Suprapubic skin (tissue), 4 donors: ENCODE measurements around the gene RPUSD4. TPM values are rescaled to one million over a fixed set of nuclear protein-coding genes. Genes with fewer than 3 reads are reported as not detected.
A peak's percentile ranks its signal among the peaks of the same experiment; 100 is the strongest.

Experiments used
- DNase-seq, 2 donors: peaks; one replicate each; pipeline ENCODE4 v3.0.0-alpha.2; 2019; ENCODE audit warnings: low spot score in 2 of 2
- H3K27ac ChIP-seq: fragments of 200-600 bp; sonication (generic); one replicate; pipeline ENCODE4 v1.5.1; 2019
- H3K27me3 ChIP-seq: fragments of 200-600 bp; sonication (generic); one replicate; pipeline ENCODE4 v1.5.1; 2019
- H3K36me3 ChIP-seq: fragments of 200-600 bp; sonication (generic); one replicate; pipeline ENCODE4 v1.5.1; 2019
- H3K4me1 ChIP-seq: fragments of 200-600 bp; sonication (generic); one replicate; pipeline ENCODE4 v1.5.1; 2019
- H3K4me3 ChIP-seq: fragments of 200-600 bp; sonication (generic); one replicate; pipeline ENCODE4 v1.5.1; 2019; ENCODE audit warnings: mild to moderate bottlenecking
- H3K9me3 ChIP-seq: fragments of 200-600 bp; sonication (generic); one replicate; pipeline ENCODE4 v1.5.1; 2019
- CTCF ChIP-seq, 2 donors: fragments of 200-600 bp in 1 of 2; fragments of 450-650 bp in 1 of 2; sonication (generic) in 1 of 2; IDR thresholded peaks; one replicate each; pipeline ENCODE4 v1.5.1; 2016 to 2019; ENCODE audit warnings: antibody characterized with exemption in 2 of 2, mild to moderate bottlenecking in 1 of 2, moderate library complexity in 1 of 2
- EP300 ChIP-seq: sonication (generic); formaldehyde crosslinking; IDR thresholded peaks from one replicate; pipeline ENCODE4 v1.6.1; 2017; ENCODE audit warnings: antibody characterized with exemption
- POLR2A ChIP-seq, 2 donors: fragments of 450-650 bp; IDR thresholded peaks; one replicate each; pipeline ENCODE4 v1.6.1; 2017; ENCODE audit warnings: antibody characterized with exemption in 2 of 2, mild to moderate bottlenecking in 2 of 2, moderate library complexity in 2 of 2
- POLR2AphosphoS5 ChIP-seq, 3 donors: sonication (generic); formaldehyde crosslinking; IDR thresholded peaks; one replicate each; pipeline ENCODE4 v1.6.1; 2017; ENCODE audit warnings: antibody characterized with exemption in 3 of 3
- WGBS: methylation state at CpG from one replicate; pipeline ENCODE4 v1.1.5; 2018; 5-methylcytosine and 5-hydroxymethylcytosine counted together
- total RNA-seq, 4 donors: library from RNA; depleted of rRNA; stranded (reverse); fragments of >200 nt; gene quantifications; one replicate each; pipeline ENCODE4 v1.1.0, GENCODE V29; 2016

RPUSD4 gene
- total RNA-seq, 4 donors from 2014 or later, result 25.1 to 34.9 (median 29.2) TPM

GRCh38 chr11:126155402-126156187, 55.9 kb downstream of the RPUSD4 start:
- H3K4me3 ChIP-seq, result no peak overlapping the region
- no peak overlapping the region for H3K27ac ChIP-seq
- WGBS, result 95% methylated on average over 28 of the region's 28 CpGs
- DNase-seq, result no peak
- no peaks in the 10 kb centered on the region for H3K27me3 ChIP-seq
- TF ChIP-seq POLR2A (IDR thresholded peaks at IDR 0.05), result no peak
- TF ChIP-seq CTCF (IDR thresholded peaks at IDR 0.05), result no peak
- TF ChIP-seq POLR2AphosphoS5 (IDR thresholded peaks at IDR 0.05), result no peak
- no peak for TF ChIP-seq EP300
- H3K36me3 ChIP-seq, result no peaks in the 10 kb centered on the region
- H3K4me1 ChIP-seq, result peaks cover 5% of the 10 kb centered on the region
- H3K9me3 ChIP-seq, result no peaks in the 10 kb centered on the region

- no peak for DNase-seq
- Histone ChIP-seq H3K9me3 (no peaks in the 10 kb centered on the region), H3K27ac (no peak overlapping the region), H3K36me3 (no peaks in the 10 kb centered on the region), H3K4me1 (peaks cover 5% of the 10 kb centered on the region), H3K4me3 (no peak overlapping the region), H3K27me3 (no peaks in the 10 kb centered on the region)
- TF ChIP-seq CTCF (IDR thresholded peaks at IDR 0.05) (no peak), EP300 (no peak), POLR2AphosphoS5 (IDR thresholded peaks at IDR 0.05) (no peak), POLR2A (IDR thresholded peaks at IDR 0.05) (no peak)
- 91% methylated on average over 7 of the region's 7 CpGs for WGBS
Measured at GRCh38 chr11:126154691-126155090, 56.8 kb downstream of the RPUSD4 start.

GRCh38 chr11:126153972-126154371, 57.5 kb downstream of the RPUSD4 start:
- TF ChIP-seq CTCF (IDR thresholded peaks at IDR 0.05) (no peak), POLR2AphosphoS5 (IDR thresholded peaks at IDR 0.05) (peak in 1 of 3 donors; percentile 25), POLR2A (IDR thresholded peaks at IDR 0.05) (no peak)
- Histone ChIP-seq H3K36me3 (no peaks in the 10 kb centered on the region), H3K4me1 (peaks cover 5% of the 10 kb centered on the region), H3K4me3 (no peak overlapping the region), H3K9me3 (no peaks in the 10 kb centered on the region), H3K27ac (no peak overlapping the region), H3K27me3 (no peaks in the 10 kb centered on the region)
- no peak for DNase-seq
- 61% methylated on average over 6 of the region's 6 CpGs for WGBS

GRCh38 chr11:126153006-126153405, 58.4 kb downstream of the RPUSD4 start:
- 85% methylated on average over 4 of the region's 4 CpGs for WGBS
- no peak overlapping the region for H3K4me3 ChIP-seq
- no peaks in the 10 kb centered on the region for H3K27me3 ChIP-seq
- DNase-seq, result no peak
- no peaks in the 10 kb centered on the region for H3K9me3 ChIP-seq
- H3K36me3 ChIP-seq, result no peaks in the 10 kb centered on the region
- TF ChIP-seq POLR2A (IDR thresholded peaks at IDR 0.05) (no peak), EP300 (no peak), POLR2AphosphoS5 (IDR thresholded peaks at IDR 0.05) (no peak), CTCF (IDR thresholded peaks at IDR 0.05) (no peak)
- H3K27ac ChIP-seq, result peak overlapping the region; percentile 11
- H3K4me1 ChIP-seq, result no peaks in the 10 kb centered on the region

- no peak for DNase-seq
- no peak for TF ChIP-seq POLR2AphosphoS5 (IDR thresholded peaks at IDR 0.05)
- TF ChIP-seq EP300, result no peak
- no peak for TF ChIP-seq POLR2A (IDR thresholded peaks at IDR 0.05)
- no peak for TF ChIP-seq CTCF (IDR thresholded peaks at IDR 0.05)
- no peaks in the 10 kb centered on the region for H3K36me3 ChIP-seq
Measured at GRCh38 chr11:126152586-126152985, 58.9 kb downstream of the RPUSD4 start.

More at GRCh38 chr11:126152586-126152985, 58.9 kb downstream of the RPUSD4 start:
- peak overlapping the region; percentile 11 for H3K27ac ChIP-seq
- H3K4me1 ChIP-seq, result peaks cover 4% of the 10 kb centered on the region
- no peaks in the 10 kb centered on the region for H3K9me3 ChIP-seq
- H3K27me3 ChIP-seq, result no peaks in the 10 kb centered on the region
- H3K4me3 ChIP-seq, result no peak overlapping the region
